Middle frontal gyrus (tissue), 1 donor: ENCODE results near the gene TRIM24.

Experiments used
- DNase-seq: peaks from one replicate; pipeline ENCODE4 v3.0.0-alpha.2; 2015; ENCODE audit warnings: low spot score; ENCODE audit errors: extremely low spot score

TRIM24 gene

GRCh38 chr7:138573741-138574140 is 113.7 kb downstream of the TRIM24 start:
- DNase-seq = no peak

- no peak for DNase-seq
These were observed 115.9 kb downstream of the TRIM24 start for GRCh38 chr7:138575897-138576428.

- no peak for DNase-seq
These were observed 119.1 kb downstream of the TRIM24 start for GRCh38 chr7:138579136-138579535.

- DNase-seq = no peak
These were observed 119.6 kb downstream of the TRIM24 start for GRCh38 chr7:138579671-138580070.

GRCh38 chr7:138581065-138581464 is 121.0 kb downstream of the TRIM24 start:
- no peak for DNase-seq

- DNase-seq = no peak
These were observed 124.2 kb downstream of the TRIM24 start for GRCh38 chr7:138584283-138584682.

- DNase-seq = no peak
These were observed 124.6 kb downstream of the TRIM24 start for GRCh38 chr7:138584696-138585095.

GRCh38 chr7:138585283-138585993 is 125.4 kb downstream of the TRIM24 start:
- DNase-seq = no peak

GRCh38 chr7:138587485-138587884 is 127.4 kb downstream of the TRIM24 start:
- DNase-seq = no peak

GRCh38 chr7:138588986-138589385 is 128.9 kb downstream of the TRIM24 start:
- DNase-seq = no peak

GRCh38 chr7:138590154-138590553 is 130.1 kb downstream of the TRIM24 start:
- no peak for DNase-seq

GRCh38 chr7:138595454-138595853 is 135.4 kb downstream of the TRIM24 start:
- DNase-seq = no peak

GRCh38 chr7:138602451-138602850 is 142.4 kb downstream of the TRIM24 start:
- DNase-seq = no peak

GRCh38 chr7:138603549-138604318 is 143.7 kb downstream of the TRIM24 start:
- DNase-seq = no peak

GRCh38 chr7:138606236-138606635 is 146.2 kb downstream of the TRIM24 start:
- DNase-seq = no peak

GRCh38 chr7:138607216-138608126 is 147.4 kb downstream of the TRIM24 start:
- no peak for DNase-seq

- DNase-seq = no peak
These were observed 148.2 kb downstream of the TRIM24 start for GRCh38 chr7:138608275-138608674.

GRCh38 chr7:138610671-138611170 is 150.7 kb downstream of the TRIM24 start:
- no peak for DNase-seq

GRCh38 chr7:138613630-138614029 is 153.6 kb downstream of the TRIM24 start:
- DNase-seq = no peak

- no peak for DNase-seq
These were observed 156.0 kb downstream of the TRIM24 start for GRCh38 chr7:138616085-138616484.

GRCh38 chr7:138618506-138618905 is 158.4 kb downstream of the TRIM24 start:
- no peak for DNase-seq
